Non-pigmented ciliary epithelial cell (primary cell): Measurements from ENCODE around the gene CEP85.

Experiments
- DNase-seq: peaks from one replicate; pipeline ENCODE4 v3.0.0-alpha.2; 2010; ENCODE audit warnings: low read depth

Gene CEP85

DNA sequence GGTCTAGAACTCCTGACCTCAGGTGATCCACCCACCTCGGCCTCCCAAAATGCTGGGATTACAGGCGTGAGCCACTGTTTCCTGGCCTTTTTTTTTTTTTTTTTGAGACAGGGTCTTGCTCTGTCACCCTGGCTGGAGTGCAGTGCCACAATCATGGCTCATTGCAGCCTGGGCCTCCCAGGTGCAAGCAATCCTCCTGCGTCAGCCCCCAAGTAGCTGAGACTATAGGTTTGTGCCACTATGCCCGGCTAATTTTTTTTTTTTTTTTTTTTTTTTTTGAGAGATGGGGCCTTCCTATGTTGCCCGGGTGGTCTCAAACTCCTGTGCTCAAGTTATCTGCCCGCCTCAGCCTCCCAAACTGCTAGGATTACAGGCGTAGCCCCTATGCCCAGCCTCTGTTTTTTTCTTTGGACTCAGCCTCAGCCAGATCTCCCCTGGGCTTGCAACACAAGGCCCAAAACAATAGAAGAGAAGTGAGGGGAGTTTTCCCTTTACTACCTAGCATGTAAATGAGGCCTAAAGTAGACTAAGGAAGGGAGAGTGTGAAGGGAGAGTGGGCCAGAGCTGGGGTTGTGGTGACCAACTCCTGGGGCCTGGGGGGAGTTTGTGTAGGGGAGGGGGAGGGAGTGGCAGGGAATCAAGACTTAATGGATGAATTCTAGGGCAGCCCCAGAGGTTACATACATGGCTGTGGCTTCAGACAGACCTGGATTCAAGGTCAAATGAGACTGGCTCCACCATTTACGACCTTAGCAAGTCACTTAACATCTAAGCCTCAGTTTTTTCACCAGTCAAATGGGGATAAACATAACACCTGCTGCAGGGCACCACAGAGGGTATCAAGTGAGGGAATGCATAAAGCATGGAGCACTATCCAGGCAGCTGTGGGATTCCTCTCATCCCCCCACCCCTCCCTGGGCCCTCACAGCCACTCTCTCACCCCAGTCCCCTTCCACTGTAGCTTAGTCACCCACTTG is 82.2 kb downstream of the CEP85 start:
- DNase-seq: no peak

DNA sequence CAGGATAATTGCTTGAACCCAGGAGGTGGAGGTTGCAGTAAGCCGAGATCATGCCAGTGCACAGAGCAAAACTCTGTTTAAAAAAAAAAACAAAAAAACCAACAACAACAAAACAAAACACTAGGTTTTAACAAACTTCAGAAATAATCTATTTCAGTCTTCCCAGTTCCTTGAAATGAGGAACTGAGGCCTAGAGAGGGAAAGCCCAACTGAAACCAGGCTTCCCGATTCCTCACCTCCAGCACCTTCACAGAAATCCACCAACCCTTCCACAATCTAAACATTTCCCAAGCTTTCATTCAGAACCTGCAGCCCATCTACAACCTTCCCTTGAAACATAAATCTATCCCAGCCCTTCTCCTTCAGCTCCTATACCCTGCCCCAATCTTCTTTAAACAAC is 83.1 kb downstream of the CEP85 start:
- DNase-seq: no peak

DNA sequence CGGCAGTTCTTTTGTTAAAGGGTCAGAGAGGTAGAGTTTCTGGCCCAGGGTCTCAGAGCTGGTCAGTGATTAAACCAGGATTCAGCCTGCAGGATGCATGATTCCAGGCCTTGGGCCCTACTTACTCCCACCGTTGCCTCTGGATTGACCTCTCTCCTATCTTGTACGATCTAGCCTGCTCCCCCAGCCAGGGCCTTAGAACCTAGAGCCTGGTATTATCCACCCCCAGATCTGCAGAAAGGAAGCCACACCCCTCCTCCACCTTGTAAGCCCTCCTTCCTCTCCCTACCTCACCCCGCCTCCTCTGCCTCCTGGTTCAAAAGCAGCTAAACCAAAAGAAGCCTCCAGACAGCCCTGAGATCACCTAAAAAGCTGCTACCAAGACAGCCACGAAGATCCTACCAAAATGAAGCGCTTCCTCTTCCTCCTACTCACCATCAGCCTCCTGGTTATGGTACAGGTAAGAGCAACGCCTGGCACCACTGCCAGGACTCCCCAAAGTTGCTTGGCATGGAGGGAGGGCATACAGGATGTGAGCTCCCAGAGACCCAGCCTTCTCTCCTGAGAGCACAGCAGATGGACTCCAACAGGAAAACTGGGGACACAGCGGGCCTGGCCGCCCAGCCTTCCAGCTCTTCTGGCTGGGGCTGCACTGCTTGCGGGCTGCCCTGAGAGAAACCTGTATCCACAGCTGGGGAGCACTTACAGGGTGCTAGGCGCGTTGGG is 83.8 kb downstream of the CEP85 start, which contains the start of gene CD52:
Gene CD52, plus strand, starts transcription at position 347 of the 726 bp plus-strand sequence. Its CDS starts 60 bp downstream, at position 407.
- DNase-seq: no peak

DNA sequence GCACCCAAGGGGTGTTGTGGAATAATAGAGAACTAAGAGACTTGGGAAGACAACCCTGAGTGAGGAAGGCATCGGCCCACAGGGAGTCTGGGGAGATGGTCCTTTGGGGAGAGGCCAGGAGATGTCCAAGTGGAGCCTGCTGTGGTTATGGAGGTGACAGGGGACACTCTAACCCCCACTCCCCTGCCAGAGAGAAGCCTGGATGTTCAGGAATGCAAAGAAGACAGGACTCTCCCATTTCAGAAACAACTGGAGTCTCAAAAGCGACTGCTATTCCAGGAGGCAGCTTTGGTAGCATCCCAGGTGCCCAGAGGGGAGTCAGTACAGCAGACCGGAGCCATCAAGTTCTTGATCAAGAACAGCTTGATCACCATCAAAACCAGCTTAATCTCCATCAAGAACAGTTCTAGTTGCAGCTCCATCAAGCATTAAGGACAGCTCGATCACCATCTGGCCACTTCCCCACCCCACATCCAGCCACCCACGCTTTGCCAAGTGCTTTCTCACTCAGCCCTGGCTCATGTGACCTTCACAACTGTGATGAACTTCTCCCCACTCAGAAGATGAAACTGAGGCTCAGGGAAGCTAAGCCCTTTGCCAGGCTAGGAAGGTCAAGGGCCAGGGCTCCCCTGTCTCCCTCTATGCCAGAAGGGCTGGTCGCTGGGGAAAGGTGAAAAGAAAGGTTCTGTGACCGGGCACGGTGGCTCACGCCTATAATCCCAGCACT is 84.5 kb downstream of the CEP85 start:
- no peak for DNase-seq

DNA sequence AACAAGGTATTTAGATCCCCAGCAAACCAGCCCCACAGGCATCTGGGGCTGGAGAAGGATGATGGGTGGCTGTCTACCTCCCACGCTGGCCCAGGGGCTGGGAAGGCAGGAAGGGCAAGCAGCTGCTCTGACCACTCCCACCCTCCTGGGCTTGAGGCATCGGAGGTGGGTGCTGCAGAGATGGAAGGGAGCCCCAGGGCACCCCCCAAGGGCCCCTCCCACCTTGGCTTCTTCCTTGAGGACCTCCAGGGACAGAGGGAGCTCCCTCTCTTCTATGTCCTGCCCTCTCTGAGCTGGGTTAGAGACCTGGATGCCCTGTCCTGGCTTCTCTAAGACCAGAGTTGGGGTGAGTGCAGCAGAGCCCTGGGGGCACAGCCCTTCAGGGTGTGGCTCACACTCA is 86.9 kb downstream of the CEP85 start:
- DNase-seq: no peak

DNA sequence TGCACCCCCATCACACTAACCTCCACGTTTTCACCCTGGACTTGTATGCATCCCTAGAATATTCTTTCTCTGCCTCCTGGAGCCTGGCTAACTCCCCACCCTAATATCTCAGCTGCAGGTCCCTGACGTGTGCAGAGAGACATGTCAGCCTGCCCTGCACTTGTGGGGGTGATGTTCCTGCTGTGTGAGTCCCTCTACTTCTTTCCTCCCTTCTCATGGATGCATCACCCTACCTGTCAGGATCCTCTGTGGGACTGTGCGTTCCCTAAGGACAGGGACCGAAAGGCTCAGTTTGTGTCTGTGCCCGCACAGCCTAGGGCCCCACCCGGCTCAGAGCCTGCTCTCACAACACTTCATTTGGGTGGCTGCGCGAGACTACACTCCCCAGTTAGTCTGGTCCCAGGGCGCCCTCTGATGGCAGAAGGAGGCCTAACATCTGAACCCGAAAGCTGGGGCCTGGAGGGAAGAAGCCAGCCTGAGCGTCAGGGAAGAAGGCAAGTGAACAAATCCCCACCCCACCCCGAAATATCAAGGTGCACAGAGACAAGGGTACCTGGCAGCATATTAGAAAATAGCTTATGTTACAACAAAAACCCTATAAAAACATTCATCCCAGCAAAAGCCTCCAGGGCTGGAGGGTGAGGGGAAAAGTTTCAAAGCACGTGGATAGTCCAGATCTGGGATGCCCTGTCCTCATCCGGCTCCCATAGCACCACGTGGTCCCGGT is 87.5 kb downstream of the CEP85 start:
- DNase-seq: peak; percentile 43

DNA sequence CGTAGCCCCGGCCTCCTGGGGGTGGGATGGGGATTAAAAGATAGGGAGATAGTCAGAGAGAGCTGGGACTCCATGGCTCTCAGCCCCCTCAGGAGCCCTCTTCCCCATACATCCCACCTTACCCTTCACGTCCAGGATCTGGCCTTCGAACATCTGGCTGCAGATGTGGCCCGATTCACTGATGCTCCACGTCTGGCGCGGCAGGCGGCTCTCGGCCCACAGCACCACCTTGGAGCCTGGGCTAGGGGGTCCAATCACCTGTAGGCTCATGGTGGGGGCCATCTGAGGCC is 88.0 kb downstream of the CEP85 start:
- no peak for DNase-seq

DNA sequence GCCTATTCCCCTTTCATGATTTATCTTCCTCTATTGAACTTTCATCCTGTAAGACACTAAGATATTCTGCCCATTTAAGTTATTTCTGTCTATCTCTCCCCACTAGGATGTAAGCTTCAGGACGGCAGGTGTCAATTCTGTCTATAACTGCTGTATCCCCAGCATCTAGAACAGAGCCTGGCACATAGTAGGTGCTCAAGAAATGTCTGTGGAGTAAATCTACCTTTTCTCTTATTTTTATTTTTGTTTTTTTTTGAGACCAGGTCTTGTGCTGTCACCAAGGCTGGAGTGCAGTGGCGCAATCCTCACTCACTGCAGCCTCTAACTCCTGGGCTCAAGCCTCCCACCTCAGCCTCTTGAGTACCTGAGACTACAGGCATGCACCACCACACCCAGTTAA is 89.4 kb downstream of the CEP85 start:
- no peak for DNase-seq

DNA sequence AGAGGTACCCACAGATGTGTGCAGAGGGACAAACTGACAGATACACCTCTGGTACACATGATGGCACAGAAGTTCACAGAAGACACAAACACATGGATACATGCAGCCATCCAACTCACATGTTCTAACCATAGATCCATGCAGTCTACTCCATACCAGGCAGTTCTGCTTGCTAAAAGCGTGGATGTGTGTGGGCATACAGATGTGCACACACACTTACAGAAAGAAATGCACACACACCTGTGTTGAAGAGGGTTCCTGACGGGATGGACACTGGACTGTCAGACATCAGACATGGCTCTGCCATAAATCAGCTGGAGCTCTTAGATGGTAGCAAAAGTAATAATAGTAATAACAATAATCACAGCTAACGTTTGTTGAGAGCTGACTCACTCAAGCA is 90.5 kb downstream of the CEP85 start:
- DNase-seq: no peak

DNA sequence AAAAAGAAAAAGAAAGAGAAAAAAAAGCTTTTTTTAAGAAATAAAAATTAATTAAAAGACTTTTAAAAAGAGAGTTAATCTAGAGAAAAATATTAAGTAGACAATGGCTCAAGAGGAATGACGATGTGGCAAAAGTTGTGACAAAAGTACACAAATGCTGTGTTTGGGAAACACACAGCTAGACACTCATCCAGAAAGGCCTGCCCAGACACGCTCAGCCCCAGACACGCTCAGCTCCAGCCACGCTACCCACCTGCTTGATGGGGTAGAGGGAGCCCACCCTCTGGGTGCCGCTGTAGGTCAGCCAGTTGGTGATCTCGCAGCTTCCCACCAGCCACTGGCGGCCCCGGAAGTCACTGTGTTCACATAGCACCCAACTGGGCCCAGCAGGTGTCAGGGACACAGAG is 94.0 kb downstream of the CEP85 start:
- DNase-seq: no peak
